Fibroblast of skin of left quadriceps (primary cell): ENCODE measurements around the gene WHRN.

Experiments
- DNase-seq, 2 experiments: peaks; one replicate each; pipeline ENCODE4 v3.0.0-alpha.2; 2013; ENCODE audit warnings: low read depth in 2 of 2

WHRN gene

GRCh38 chr9:114421147-114421546, 84.1 kb downstream of the WHRN start:
- no peak for DNase-seq

DNA sequence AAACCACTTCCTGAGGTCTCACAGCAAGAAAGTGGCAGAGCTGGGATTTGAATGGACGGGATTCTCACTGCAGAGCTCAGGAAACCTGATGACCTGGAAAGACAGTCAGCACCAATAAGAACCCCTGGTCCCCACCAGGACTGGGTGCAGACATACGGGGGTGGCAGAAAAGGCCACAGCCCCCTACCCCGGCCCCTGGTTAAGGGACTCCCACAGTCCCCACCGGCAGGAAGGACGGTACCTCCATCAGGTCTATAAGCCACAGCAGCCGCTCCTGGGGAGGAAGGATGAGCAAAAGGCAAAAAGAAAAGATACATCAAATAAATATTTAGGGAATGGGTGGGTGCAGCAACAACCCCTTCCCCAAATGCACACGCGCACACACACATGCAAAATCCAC, 85.5 kb downstream of the WHRN start:
- DNase-seq = no peak

DNA sequence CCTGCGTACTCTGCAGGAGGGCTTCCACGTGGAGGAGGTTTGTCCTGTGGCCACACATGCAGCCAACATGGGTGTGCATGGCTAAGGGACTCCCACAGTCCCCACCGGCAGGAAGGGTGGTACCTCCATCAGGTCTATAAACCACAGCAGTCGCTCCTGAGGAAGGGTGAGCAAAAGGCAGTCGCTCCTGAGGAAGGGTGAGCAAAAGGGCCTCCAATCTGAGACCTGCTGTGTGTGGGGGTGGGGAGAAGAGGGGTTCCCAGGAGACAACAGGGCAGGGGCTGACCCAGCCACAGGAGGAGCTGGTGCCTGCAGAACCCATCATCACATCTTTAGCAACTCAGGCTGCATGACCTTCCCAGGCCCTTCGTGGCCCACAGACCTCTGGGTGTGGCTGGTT, 87.2 kb downstream of the WHRN start:
- no peak for DNase-seq

DNA sequence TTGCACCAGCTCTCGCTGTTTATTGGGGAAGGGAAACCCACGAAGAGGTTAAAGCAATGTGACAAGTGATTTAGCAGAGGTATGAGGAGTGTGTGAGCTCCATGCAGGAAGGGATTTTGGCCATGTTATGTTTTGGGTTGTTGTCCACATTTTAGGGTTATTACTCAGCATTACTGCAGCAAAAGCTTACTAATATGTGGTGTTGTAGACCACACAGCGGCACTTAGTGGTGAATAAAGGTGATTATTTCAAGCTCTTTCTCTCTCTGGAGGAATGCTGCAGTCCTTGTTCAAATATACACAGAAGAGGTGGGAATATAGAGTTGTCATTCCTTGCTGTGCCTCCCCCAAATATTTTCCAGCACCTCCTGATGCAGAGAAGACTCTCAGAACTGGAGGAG, 87.8 kb downstream of the WHRN start:
- peak; percentile 57 to 59 for DNase-seq

GRCh38 chr9:114416906-114417305, 88.4 kb downstream of the WHRN start:
- DNase-seq = no peak

- DNase-seq = no peak
Measured at GRCh38 chr9:114416290-114416689, 89.0 kb downstream of the WHRN start.

- no peak for DNase-seq
Measured at GRCh38 chr9:114414346-114414745, 90.9 kb downstream of the WHRN start.

DNA sequence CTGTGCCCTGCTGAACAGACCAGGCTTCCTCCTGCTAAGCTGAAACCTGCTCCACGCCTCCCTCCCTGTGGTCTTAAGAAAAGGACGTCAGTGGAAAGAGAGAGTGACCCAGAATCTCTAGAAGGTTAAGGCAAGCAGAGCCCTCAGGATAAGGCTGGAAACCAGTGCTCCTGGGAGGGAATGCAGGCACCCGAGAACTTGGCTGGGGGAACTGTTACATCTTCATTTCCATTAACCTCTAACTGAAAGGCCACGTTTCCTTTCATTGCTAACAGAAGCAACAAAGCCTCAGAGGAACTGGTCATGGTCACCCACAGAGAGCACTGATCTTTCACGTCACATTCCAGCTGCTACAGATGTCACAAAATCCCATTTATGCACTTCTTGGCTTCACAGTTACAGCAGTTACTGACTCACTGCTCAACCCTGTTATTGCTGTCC, 91.4 kb downstream of the WHRN start:
- DNase-seq = no peak

DNA sequence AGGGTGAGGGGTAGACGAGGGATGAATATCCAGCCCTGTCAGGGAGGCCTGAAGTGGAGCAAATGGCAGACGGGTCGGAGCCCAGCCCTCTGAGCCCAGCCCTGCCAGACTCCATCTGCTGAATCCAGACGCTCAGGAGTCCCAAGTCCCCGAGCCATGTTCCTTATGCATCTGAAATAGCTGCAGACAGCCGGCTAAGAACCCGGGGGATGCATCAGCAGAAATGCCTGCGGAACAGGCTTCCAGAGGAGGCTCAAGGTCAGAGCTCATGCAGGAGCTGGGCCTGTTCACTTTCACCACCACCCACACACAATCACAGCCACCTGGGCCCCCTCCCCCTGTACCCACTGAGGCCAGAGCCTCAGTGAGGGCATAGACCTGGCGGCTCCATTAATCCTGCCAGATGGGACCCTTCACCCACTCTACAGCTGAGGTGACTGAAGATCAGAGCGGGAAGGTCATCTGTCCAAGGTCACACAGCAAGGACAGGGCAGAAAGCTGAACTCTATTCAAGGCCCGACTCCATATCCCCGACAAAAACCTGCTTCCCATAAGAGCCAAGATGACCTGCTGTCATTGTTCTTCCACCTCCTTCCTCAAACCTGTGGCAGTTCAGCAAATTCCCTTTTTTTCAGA, 93.1 kb downstream of the WHRN start:
- no peak for DNase-seq

DNA sequence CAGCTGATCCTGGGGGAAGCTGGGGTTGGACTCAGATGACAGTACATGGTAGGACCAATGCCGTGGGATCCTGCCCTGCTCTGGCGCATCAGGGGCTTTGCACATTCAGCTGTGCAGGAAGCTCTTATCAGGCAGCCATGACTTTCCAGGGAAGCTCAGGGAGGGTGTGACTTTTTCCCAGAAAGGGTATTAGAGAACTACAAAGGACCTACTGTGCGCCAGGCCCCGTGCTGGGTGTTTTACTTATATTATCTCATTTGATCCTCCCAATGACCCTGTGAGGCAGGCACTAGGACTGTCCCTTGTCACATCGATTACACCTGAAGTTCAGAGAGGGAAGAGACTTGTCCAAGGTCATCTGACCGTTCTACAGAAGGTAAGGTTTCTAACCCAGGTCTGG, 93.8 kb downstream of the WHRN start:
- DNase-seq = no peak

- DNase-seq = no peak
Measured at GRCh38 chr9:114410910-114411309, 94.4 kb downstream of the WHRN start.

DNA sequence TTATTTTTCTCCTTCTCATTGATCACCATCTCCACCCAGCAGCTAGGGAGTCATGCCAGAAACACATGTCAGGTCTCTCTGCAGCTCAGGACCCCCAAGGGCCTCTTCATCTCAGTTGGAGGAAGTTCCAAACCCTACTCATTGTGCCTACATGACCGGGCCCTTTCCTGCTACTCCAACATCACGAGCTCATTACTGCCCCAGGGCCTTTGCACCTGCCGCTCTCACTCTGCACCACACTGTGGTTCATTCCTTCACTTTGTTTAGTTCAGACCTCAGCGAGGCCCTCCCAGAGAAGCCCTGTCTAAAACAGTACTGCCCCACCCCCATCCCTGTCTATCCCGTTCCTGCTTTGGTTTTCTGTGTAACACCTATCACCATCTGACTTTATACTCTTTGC, 95.4 kb downstream of the WHRN start:
- DNase-seq = no peak

GRCh38 chr9:114409103-114409780, 96.0 kb downstream of the WHRN start:
- DNase-seq = no peak

DNA sequence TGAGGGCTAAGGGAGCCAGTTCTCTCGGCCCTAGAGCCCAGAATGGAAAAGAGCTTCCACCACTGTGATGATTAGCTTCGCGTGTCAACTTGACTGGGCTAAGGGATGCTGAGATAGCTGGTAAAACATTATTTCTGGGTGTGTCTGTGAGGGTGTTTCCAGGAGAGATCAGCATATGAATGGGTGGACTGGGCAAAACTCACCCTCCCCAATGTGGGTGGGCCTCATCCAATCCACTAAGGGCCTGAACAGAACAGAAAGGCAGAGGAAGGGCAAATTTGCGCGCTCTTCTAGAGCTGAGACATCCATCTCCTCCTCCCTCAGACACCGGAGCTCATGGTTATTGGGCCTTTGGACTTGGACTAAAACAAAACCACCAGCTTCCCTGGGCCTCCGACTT, 96.6 kb downstream of the WHRN start:
- no peak for DNase-seq

GRCh38 chr9:114407889-114408288, 97.4 kb downstream of the WHRN start:
- no peak for DNase-seq

DNA sequence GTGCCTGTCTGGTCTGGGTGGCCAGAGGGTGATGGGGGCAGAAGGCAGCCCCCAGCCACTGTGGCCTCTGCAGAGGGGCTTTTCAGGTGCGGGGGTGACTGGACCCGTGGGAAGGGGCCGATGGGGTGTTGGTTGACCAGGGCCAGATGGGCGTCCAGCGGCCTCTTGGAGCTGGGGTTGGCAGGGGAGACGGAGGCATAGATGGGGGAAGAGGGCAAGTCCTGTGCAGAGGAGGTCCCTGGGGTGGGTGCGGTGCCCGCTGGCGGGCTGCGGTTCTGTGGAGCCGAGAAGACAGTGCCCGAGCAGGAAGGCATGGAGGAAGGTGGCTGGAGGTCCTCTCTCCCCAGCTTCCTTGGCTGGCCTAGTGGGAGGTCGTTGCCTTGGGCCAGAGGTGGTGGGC, 98.8 kb downstream of the WHRN start:
- DNase-seq = no peak

DNA sequence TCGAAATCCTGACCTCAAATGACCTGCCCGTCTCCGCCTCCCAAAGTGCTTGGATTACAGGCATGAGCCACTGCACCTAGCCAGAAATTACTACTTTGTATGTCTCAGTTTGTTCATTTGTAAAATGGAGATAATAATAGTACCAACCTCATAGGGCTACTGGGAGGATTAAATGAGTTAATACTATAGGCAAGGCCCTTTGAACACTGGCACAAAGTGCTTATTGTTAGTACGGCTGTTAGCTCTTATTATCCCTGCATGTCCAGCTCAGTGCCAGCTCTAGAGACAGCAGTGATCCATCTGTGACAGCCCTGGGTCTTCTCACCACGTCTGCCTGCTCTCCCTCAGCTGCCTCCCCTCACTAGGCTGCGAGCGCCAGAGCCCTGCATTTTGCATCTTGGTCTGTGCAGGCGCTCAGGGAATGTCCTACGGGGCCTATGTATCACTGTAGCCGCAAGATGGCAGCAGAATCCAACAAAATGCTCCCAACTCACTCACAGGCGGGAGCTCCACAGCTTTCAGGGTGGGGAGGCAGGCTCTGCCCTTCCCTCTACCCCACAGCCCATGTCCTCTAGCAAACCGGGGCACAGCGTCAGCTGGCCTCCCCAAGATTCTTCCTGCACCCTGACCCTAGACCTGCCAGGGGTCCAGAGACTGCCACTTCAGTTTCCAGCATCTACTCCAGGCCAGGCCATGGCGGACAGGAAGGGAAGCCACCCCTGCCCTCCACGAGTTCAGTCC, 99.8 kb downstream of the WHRN start:
- DNase-seq = peak; percentile 60 to 62

- no peak for DNase-seq
Measured at GRCh38 chr9:114404531-114404930, 100.7 kb downstream of the WHRN start.

- no peak for DNase-seq
Measured at GRCh38 chr9:114403153-114403756, 102.0 kb downstream of the WHRN start.

GRCh38 chr9:114401344-114401743, 103.9 kb downstream of the WHRN start:
- DNase-seq = no peak

DNA sequence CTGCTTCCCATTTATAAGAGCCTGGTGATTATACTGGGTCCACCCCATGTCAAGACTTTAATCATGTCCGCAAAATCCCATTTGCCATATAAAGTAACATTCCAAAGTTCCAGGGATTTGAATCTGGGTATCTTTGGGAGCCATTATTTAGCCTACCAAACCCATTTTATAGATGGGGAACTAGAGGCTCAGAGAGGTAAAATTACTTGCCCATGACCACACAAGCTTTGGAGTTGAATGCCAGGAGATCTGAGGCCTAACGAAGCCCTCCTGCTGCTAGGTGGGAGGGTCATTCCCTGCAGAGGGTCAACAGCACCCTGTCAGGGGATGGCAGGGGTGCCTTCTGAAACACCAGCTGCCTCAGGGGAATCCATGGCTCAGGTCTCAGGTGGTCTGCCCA, 104.5 kb downstream of the WHRN start:
- no peak for DNase-seq

GRCh38 chr9:114400219-114400618, 105.1 kb downstream of the WHRN start:
- no peak for DNase-seq

DNA sequence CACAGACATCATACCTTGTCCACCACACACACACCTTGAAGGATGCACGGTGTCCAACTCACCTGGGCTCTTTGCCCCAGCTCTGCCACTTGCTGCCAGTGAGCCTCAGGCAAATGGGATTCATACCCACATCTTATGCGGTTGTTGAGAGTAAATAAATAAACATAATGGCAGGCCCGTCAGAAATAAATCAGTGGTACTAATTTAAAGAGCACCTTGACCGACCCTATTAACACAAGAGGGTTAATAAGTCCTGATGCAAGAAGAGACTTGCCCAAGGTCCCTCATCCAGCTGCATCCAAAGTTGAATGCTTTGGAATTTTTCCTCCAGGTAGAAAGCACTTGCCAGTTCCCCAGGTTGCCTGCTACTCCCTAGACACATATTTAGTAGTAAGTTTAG, 105.9 kb downstream of the WHRN start:
- no peak for DNase-seq
